K562 (cell line): Measurements from ENCODE around the gene TRMT1. TPM values are rescaled to one million over a fixed set of nuclear protein-coding genes. Genes with fewer than 3 reads are reported as not detected.

Experiments
- CBFB ChIP-seq: sonication (generic); formaldehyde crosslinking; IDR thresholded peaks from 2 replicates; pipeline ENCODE4 v1.4.0; 2020; ENCODE audit warnings: mild to moderate bottlenecking, missing genetic modification reagents
- CCAR2 ChIP-seq: fragments of 200-400 bp; formaldehyde crosslinking; IDR thresholded peaks from 2 replicates; pipeline ENCODE4 v1.6.1; 2017; ENCODE audit warnings: mild to moderate bottlenecking, low read depth, low read length
- ESRRA ChIP-seq: fragments of 450-650 bp; IDR thresholded peaks from 2 replicates; pipeline ENCODE4 v1.6.1; 2014; ENCODE audit warnings: low read depth, mild to moderate bottlenecking, moderate library complexity, borderline replicate concordance
- FIP1L1 ChIP-seq: fragments of 200-400 bp; formaldehyde crosslinking; IDR thresholded peaks from 2 replicates; pipeline ENCODE4 v1.6.1; 2018; ENCODE audit warnings: mild to moderate bottlenecking, low read depth, low read length; ENCODE audit not compliant: poor library complexity, severe bottlenecking
- HDAC8 ChIP-seq: fragments of 450-650 bp; IDR thresholded peaks from 2 replicates; pipeline ENCODE4 v1.6.1; 2016; ENCODE audit warnings: mild to moderate bottlenecking, missing genetic modification characterization, moderate library complexity, missing compliant biosample characterization
- NR0B1 ChIP-seq: fragments of 450-650 bp; IDR thresholded peaks from one replicate; pipeline ENCODE4 v1.6.1; 2018; ENCODE audit warnings: mild to moderate bottlenecking, moderate library complexity; ENCODE audit not compliant: partially characterized antibody
- PCBP2 ChIP-seq: fragments of 200-400 bp; formaldehyde crosslinking; IDR thresholded peaks from 2 replicates; pipeline ENCODE4 v1.6.1; 2018; ENCODE audit warnings: low read length, low read depth, mild to moderate bottlenecking, moderate library complexity; ENCODE audit not compliant: poor library complexity, severe bottlenecking
- POLR2H ChIP-seq: IDR thresholded peaks from 2 replicates; pipeline ENCODE4 v1.6.1; 2016; ENCODE audit warnings: missing genetic modification characterization, low read depth, mild to moderate bottlenecking, control low read depth, missing compliant biosample characterization, moderate library complexity
- SMARCB1 ChIP-seq: IDR thresholded peaks from 2 replicates; pipeline ENCODE4 v1.6.1; 2011; ENCODE audit warnings: improper control_type of control experiment, low read depth; ENCODE audit not compliant: insufficient read length
- SREBF2 ChIP-seq: sonication (generic); formaldehyde crosslinking; IDR thresholded peaks from 2 replicates; pipeline ENCODE4 v1.4.0; 2020; ENCODE audit warnings: mild to moderate bottlenecking, missing genetic modification reagents
- VEZF1 ChIP-seq: fragments of 200-800 bp; sonication (Bioruptor generic); IDR thresholded peaks from 2 replicates; pipeline ENCODE4 v1.6.1; 2017; ENCODE audit warnings: missing genetic modification characterization, missing compliant biosample characterization
- ZBTB1 ChIP-seq: sonication (generic); formaldehyde crosslinking; IDR thresholded peaks from 2 replicates; pipeline ENCODE4 v1.8.1; 2023; ENCODE audit warnings: missing genetic modification reagents, low read depth, mild to moderate bottlenecking, borderline replicate concordance
- ZBTB40 ChIP-seq, 2 experiments: fragments of 450-650 bp in 1 of 2; sonication (generic) in 1 of 2; formaldehyde crosslinking in 1 of 2; IDR thresholded peaks; 2 replicates each; pipeline versions ENCODE4 v1.7.1 to v1.9.0; 2016 to 2022; ENCODE audit warnings: inconsistent platforms in 1 of 2, mild to moderate bottlenecking in 1 of 2, missing genetic modification reagents in 1 of 2
- ZNF766 ChIP-seq: fragments of 200-800 bp; sonication (Bioruptor generic); conservative IDR thresholded peaks from 2 replicates; pipeline ENCODE4 v1.6.1; 2016; ENCODE audit warnings: missing genetic modification characterization, missing compliant biosample characterization
- polyA plus RNA-seq, 8 experiments: library from polyadenylated mRNA; depleted of rRNA in 4 of 8; stranded (reverse) in 5 of 8; unstranded in 3 of 8; fragments of >200 nt; fragmentation: Nextera tagmentation in 2 of 8; fragmentation: Illumina TruSeq in 1 of 8; extraction: Ambion mirVana in 2 of 8; extraction: Trizol in 1 of 8; gene quantifications; 2 replicates each; pipeline versions ENCODE4 v1.2.1 to v1.2.3, GENCODE V29; 2011 to 2014; ENCODE audit warnings: inconsistent platforms in 1 of 8, missing spikeins in 1 of 8
- total RNA-seq, 7 experiments: library from RNA; depleted of rRNA in 6 of 7; stranded (reverse); fragments of >200 nt in 6 of 7; fragmentation: Illumina TruSeq in 2 of 7; extraction: Trizol in 2 of 7; gene quantifications; 2 replicates each; pipeline versions ENCODE4 v1.2.1 to v1.2.3, GENCODE V29; 2011 to 2021; ENCODE audit warnings: low replicate concordance in 1 of 7

The TRMT1 gene
- total and polyA plus RNA-seq, 9 of the 15 experiments (the other 6 are each of a cell fraction or from before 2014, with no cell fraction given), result 5.8 to 158 (median 54.3) TPM

GRCh38 chr19:13097463-13098258 is 18.9 kb downstream of the TRMT1 start (continued):
- TF ChIP-seq ZBTB40 (IDR thresholded peaks at IDR 0.05) (no peak), ZBTB40 (CRISPR knock-in tag; IDR thresholded peaks at IDR 0.05) (no peak), FIP1L1 (peak; percentile 68), HDAC8 (no peak), ZBTB1 (CRISPR knock-in tag) (peak; percentile 96), NR0B1 (no peak), SMARCB1 (no peak), ESRRA (no peak), CCAR2 (no peak), CBFB (CRISPR knock-in tag) (no peak), PCBP2 (no peak), ZNF766 (CRISPR knock-in tag) (peak; percentile 36; the same call in 1 of the 2 replicates), VEZF1 (CRISPR knock-in tag) (peak; percentile 93; the same call in 1 of the 2 replicates), POLR2H (tag) (no peak; the same call in none of the 2 replicates), SREBF2 (CRISPR knock-in tag) (no peak)
